SHP77 (cell line): ENCODE data around the gene NRBF2.
"Not testable (repeated sequence)": the region's sequence is repeated elsewhere in the genome, so short reads cannot be mapped to it uniquely, and the experiment has no call there.

Experiments
- DNase-seq, 2 experiments: peaks; one replicate each; lab custom pipeline; 2025; lab: John Stamatoyannopoulos, UW

NRBF2 gene

GRCh38 chr10:63133056-63133820 is at the start of gene NRBF2:
Gene NRBF2 (plus strand): TSS chr10:63133328. CDS start chr10:63133471, 143 bp downstream.
- peak; percentile 81 to 91 for DNase-seq

DNA sequence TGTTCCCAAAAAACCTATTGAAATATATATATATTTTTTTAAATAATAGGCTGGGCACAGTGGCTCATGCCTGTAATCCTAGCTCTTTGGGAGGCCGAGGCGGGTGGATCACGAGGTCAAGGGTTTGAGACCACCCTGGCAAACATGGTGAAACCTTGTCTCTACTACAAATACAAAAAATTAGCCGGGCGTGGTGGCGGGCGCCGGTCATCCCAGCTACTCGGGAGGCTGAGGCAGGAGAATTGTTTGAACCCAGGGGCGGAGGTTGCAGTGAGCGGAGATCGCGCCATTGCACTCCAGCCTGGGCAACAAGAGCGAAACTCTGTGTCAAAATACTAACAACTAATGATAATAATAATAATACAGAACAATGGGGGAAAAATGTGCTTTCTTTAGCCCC is 49.7 kb upstream of the NRBF2 start:
- DNase-seq = not testable (repeated sequence)

GRCh38 chr10:63083904-63084689 is 49.0 kb upstream of the NRBF2 start:
- DNase-seq = peak; percentile 26

DNA sequence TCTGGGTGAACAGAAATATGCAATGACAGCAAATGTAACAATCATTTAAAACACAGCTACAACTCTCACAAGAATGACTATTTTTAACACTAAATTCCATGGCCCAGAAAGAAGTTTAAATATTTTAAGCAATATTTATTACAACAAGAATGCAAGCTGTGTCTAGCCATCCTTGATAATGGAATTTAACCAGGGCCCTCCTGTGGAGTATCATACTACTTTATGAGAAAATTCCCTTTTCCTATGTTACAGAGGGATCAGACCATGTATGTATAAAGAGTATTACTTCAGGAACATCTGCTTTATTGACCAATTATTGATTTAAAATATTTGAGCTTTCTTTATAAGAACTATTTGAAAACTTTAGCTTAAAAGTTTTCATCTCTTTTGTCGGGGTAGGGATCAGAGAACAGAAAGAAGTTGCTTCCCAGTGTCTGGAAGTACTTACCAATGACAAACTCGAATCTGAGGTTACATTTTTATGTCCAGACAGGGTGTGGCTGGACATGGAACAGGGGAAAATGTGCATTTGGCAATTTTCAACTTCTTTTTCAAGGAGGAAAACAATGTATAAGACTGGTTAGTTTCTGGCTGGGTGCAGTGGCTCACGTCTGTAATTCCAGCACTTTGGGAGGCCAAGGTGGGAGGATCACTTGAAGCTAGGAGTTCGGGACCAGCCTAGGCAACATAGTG is 48.3 kb upstream of the NRBF2 start:
- DNase-seq = no peak

- no peak for DNase-seq
Observed at GRCh38 chr10:63093227-63093626, 39.9 kb upstream of the NRBF2 start.

DNA sequence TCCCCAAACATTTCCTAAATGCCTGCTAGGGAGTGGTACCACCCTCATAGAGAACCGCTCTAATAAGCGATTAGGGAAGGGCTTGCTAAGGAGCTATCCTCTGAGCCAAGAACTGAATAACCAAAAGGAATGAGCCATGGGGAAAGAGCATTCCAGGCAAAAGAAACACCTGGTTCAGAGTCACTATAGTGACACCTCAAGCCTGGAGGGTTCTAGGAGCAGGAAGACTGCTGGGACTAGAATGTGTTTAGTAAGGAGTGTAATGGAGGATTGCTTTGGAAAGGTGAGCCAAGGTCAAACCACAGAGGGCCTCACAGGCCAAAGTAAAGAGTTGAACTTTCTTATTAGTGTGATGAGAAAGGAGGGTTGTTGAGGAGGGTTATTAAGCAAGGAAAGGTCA is 38.7 kb upstream of the NRBF2 start:
- no peak for DNase-seq

DNA sequence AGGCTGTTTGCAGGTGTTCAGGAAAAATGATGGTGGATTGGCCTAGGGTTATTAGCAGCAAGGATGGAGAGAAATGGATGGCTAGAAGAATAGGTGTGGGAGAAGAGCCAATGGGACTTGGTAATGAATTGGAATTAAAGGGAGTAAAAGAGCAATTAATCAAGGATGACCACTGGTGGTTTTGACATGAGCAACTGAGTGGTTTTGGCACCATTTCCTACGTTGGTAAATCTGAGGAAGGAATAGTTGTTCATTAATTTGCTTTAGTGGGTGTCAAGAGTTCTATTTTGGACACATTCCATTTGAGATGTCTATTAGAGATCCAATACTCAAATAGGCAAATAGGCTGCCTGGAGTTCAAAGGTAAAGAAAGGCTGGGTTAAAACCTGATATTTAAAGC is 38.2 kb upstream of the NRBF2 start:
- no peak for DNase-seq

DNA sequence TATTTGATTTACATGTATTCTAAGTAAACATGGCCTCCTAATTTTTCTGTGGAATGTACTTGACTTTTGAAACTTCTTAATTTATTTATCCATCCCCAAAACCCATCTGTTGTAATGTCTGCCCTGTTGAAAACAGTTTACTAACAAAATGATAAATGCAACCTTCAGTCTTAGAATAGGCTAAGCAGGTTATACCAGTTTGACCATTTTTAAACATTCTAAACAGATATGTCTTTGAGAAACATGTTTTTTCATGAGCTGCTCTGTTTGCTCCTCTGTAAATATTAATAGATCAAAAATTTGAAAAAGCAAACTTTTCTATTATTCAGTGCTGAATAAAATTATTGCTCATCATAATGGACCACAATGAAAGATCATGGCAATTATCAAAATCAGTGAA is 33.4 kb upstream of the NRBF2 start:
- DNase-seq = no peak

DNA sequence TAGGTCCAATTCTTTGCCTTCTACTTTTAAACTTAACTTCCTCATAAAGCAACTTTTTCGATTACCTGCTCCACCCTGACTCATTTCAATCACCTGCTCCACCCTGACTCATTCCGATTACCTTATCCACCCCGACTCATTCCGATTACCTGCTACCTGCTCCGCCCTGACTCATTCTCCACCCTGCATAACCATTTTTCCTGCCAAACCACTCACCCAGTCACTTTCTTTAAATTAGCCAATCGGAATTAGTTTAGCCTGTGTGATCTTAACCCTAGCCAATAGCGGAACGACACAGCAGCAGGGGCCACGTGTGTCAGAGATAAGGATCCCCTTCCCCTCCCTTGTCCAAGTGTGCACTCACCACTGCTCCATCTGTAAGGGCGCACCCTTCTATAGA is 32.0 kb upstream of the NRBF2 start:
- not testable (repeated sequence) for DNase-seq

DNA sequence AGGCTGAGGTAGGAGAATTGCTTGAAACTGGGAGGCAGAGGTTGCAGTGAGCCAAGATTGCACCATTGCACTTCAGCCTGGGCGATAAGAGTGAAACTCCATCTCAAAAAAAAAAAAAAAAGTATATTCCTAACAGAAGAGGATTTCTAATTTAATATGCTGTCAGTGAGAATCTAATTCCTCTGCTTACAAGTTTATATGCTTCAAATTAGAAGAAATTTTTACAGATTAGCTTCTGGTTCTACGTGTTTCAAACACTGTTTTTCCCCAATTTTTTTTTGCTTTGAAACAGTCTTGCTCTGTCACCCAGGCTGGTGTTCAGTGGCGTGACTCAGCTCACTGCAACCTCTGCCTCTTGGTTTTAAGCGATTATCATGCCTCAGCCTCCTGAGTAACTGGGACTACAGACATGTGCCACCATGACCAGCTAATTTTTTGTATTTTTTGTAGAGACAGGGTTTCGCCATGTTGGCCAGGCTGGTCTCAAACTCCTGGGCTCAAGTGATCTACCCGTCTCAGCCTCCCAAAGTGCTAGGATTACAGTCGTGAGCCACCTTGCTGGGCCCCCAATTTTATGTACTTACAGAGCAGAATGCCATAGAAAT is 30.7 kb upstream of the NRBF2 start:
- DNase-seq = not testable (repeated sequence)

GRCh38 chr10:63103178-63103577 is 29.9 kb upstream of the NRBF2 start:
- not testable (repeated sequence) for DNase-seq

GRCh38 chr10:63103971-63104409 is 29.1 kb upstream of the NRBF2 start:
- DNase-seq = no peak

DNA sequence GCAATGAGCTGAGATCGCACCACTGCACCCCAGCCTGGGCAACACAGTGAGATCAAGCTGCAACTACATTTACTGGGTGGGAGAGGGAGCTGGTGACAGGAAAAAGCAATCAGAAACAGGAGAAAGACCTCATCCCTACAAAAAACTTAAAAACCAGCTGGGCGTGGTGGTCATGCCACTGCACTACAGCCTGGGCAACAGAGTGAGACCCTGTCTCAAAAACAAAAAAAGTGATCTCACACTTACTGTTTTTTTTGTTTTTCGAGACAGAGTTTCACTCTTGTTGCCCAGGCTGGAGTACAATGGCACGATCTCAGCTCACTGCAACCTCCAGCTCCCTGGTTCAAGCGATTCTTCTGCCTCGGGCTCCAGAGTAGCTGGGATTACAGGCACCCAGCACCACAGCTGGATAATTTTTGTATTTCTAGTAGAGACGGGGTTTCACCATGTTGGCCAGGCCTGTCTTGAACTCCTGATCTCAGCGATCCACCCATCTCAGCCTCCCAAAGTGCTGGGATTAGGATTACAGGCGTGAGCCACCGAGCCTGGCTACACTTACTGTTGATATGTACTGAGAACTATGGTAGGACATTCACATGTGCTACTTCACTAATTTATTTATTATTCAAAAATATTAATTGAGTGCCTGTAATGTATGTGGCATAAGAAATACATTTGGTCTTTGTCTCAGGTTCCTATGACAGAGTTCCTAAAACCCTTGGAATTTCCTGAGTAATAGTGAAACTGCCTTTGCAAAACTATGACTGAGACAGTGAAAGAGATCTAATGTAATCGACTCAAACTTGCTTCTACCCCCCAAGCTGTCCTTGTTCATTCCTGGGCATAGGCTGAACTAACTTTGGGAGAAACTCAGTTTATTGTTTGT is 27.7 kb upstream of the NRBF2 start:
- no peak for DNase-seq

DNA sequence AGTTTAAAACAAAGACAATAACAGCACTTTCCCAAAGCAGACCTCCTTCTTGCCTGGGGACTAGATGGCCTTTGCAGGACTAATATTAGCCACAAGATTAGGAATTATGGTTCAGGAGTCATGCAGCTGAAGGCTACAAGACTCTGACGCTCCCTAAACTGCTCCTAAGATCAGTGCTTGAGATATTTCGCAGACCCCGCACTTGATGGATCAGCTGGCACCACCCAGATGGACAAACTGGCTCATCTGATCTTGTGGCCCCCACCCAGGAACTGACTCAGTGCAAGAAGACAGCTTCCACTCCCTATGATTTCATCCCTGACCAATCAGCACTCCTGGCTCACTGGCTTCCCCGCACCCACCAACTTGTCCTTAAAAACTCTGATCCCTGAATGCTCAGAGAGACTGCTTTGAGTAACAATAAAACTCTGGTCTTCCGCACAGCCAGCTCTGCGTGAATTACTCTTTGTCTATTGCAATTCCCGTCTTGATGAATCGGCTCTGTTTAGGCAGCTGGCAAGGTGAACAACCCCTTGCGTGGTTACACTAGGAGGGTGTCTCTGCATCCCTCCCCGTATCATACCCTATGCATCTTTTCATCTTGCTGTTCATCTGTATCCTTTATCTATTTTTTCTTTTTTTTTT is 26.9 kb upstream of the NRBF2 start:
- DNase-seq = no peak

DNA sequence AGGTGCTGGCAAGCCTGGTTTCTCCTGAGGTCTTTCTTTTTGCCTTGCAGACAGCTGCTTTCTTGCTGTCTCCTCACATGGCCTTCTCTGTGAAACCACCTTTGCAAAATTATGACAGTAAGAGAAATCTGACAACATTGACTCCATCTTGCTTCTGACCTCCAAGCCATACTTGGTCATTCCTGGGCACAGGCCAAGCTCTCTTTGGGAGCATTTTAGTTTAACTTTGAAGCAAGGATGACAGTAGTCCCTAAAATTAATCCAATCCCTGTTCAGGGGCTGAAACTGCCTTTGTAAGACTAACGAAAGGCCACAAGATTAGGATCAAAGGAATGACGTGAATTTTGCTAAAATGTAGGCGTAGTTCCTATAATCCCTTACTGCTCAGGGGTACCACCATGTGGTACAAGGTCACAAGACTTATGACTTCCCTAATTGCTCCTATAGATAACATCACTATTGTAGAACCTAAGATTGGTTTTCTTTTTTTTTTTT is 25.1 kb upstream of the NRBF2 start:
- DNase-seq = no peak

DNA sequence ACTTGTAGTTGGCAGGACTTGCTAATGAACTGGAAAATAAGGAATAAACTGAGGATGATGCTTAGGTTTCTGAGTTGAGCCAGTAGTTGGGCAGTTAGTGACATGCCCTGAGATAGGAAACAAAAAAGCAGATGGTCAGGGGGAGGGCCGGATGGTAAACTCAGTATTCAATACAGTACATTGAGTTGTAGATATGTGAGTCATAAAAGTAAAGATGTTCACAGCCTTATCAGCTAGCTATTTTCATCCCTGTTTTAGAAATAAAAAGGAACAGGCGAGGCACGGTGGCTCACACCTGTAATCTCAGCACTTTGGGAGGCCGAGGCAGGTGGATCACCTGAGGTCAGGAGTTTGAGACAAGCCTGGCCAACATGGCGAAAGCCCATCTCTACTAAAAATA is 22.2 kb upstream of the NRBF2 start:
- DNase-seq = no peak

DNA sequence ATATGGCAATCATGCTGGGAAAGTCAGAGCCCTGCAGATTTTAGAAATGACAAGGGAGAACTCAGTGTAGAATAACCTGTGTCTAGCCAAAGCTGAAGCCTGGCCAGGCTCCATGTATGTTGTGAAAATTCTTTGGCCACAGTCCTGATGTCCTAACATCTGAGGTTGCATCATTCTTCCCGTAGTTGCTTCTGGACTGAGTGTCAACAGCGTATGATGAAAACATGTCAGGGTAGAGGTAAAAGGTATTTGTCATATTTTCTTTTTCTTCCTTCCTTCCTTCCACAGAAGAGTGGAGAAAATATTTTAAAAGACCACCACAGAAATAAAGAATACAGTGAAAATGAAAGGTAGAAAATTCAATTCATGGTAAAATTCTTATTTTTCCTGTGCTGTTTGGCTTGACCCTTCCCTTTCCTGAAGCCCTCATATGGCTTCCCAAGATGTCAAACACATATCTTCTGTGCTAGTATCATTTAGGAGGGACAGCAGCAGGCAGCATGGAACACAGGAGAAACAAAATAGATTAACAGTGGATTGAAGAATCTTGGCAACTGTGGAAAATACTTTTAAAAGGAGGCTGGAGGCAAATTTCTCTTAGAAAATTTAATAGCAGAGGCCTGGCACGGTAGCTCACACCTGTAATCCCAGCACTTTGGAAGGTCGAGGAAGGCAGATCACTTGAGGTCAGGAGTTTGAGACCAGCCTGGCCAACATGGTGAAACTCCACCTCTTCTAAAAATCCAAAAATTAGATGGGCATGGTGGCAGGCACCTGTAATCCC is 18.9 kb upstream of the NRBF2 start:
- DNase-seq = no peak

- DNase-seq = no peak
Observed at GRCh38 chr10:63115732-63116383, 17.3 kb upstream of the NRBF2 start.

- no peak for DNase-seq
Observed at GRCh38 chr10:63116452-63117072, 16.6 kb upstream of the NRBF2 start.
